ENCODE data around the gene TTC7B.

The TTC7B gene

GRCh38 chr14:90558041-90558982 lies 257.9 kb downstream of the TTC7B start:
- DNase-seq (ENCODE audit: low read depth), result no peak

- DNase-seq (ENCODE audit: low read depth), result no peak
Observed at GRCh38 chr14:90557516-90557915, 258.7 kb downstream of the TTC7B start.

- DNase-seq (ENCODE audit: low read depth), result no peak
Observed at GRCh38 chr14:90556666-90557450, 259.4 kb downstream of the TTC7B start.

GRCh38 chr14:90556012-90556477 lies 260.2 kb downstream of the TTC7B start:
- DNase-seq (ENCODE audit: low read depth), result no peak

GRCh38 chr14:90555126-90556011 lies 260.9 kb downstream of the TTC7B start:
- no peak for DNase-seq (ENCODE audit: low read depth)

- no peak for DNase-seq (ENCODE audit: low read depth)
Observed at GRCh38 chr14:90554341-90554740, 261.9 kb downstream of the TTC7B start.

- no peak for DNase-seq (ENCODE audit: low read depth)
Observed at GRCh38 chr14:90553921-90554336, 262.3 kb downstream of the TTC7B start.

GRCh38 chr14:90553298-90553920 lies 262.8 kb downstream of the TTC7B start:
- no peak for DNase-seq (ENCODE audit: low read depth)

GRCh38 chr14:90552465-90553297 lies 263.5 kb downstream of the TTC7B start:
- no peak for DNase-seq (ENCODE audit: low read depth)

GRCh38 chr14:90551733-90552464 lies 264.3 kb downstream of the TTC7B start:
- DNase-seq (ENCODE audit: low read depth), result no peak

- no peak for DNase-seq (ENCODE audit: low read depth)
Observed at GRCh38 chr14:90551070-90551704, 265.0 kb downstream of the TTC7B start.

- no peak for DNase-seq (ENCODE audit: low read depth)
Observed at GRCh38 chr14:90549794-90550641, 266.2 kb downstream of the TTC7B start.

- DNase-seq (ENCODE audit: low read depth), result no peak
Observed at GRCh38 chr14:90548455-90548854, 267.8 kb downstream of the TTC7B start.

- DNase-seq (ENCODE audit: low read depth), result no peak
Observed at GRCh38 chr14:90547968-90548367, 268.3 kb downstream of the TTC7B start.

GRCh38 chr14:90547250-90547649 lies 269.0 kb downstream of the TTC7B start:
- no peak for DNase-seq (ENCODE audit: low read depth)

GRCh38 chr14:90546767-90547166 lies 269.5 kb downstream of the TTC7B start:
- no peak for DNase-seq (ENCODE audit: low read depth)

- no peak for DNase-seq (ENCODE audit: low read depth)
Observed at GRCh38 chr14:90545966-90546751, 270.1 kb downstream of the TTC7B start.

- no peak for DNase-seq (ENCODE audit: low read depth)
Observed at GRCh38 chr14:90545382-90545781, 270.8 kb downstream of the TTC7B start.

Measured in activated T-helper 1 cell treated with Interleukin-2 at 50 U/mL for 16 hours (primary cell).